SK-N-MC (cell line): ENCODE data around the gene H2AZ2.

Source experiments
- DNase-seq: peaks from one replicate; pipeline ENCODE4 v3.0.0-alpha.2; 2011; ENCODE audit warnings: low read depth, low spot score
- H3K27ac ChIP-seq: fragments of 200-600 bp; sonication (generic); 2 replicates; pipeline ENCODE4 v1.5.1; 2016; ENCODE audit warnings: mixed run types
- H3K36me3 ChIP-seq: fragments of 200-600 bp; sonication (generic); 2 replicates; pipeline ENCODE4 v1.6.1; 2017; ENCODE audit warnings: antibody characterized with exemption, low read length, mixed read lengths; ENCODE audit not compliant: insufficient read depth
- H3K4me3 ChIP-seq: fragments of 200-600 bp; sonication (generic); 2 replicates; pipeline ENCODE4 v1.5.1; 2016
- H3K9ac ChIP-seq: fragments of 200-600 bp; sonication (generic); 2 replicates; pipeline ENCODE4 v1.8.0; 2017; ENCODE audit warnings: mixed run types, mixed read lengths; ENCODE audit not compliant: insufficient read length
- H3K9me3 ChIP-seq: fragments of 200-600 bp; sonication (generic); 2 replicates; pipeline ENCODE4 v1.6.1; 2017; ENCODE audit warnings: low read depth, mild to moderate bottlenecking, antibody characterized with exemption, low read length, moderate library complexity, mixed read lengths
- EZH2 ChIP-seq: fragments of 200-600 bp; sonication (generic); IDR thresholded peaks from one replicate; pipeline ENCODE4 v1.6.1; 2017; ENCODE audit warnings: antibody characterized with exemption
- FOXP2 ChIP-seq: optimal IDR thresholded peaks from 2 replicates; pipeline ENCODE3; 2011; ENCODE audit warnings: mild to moderate bottlenecking, moderate library complexity; ENCODE audit not compliant: insufficient read depth; ENCODE audit errors: extremely low read length, control extremely low read depth
- POLR2AphosphoS5 ChIP-seq: IDR thresholded peaks from 2 replicates; pipeline ENCODE4 v1.6.1; 2012; ENCODE audit warnings: mild to moderate bottlenecking, low read depth, low read length, borderline replicate concordance

H2AZ2 gene

GRCh38 chr7:44784364-44784763, 63.5 kb downstream of the H2AZ2 start:
- no peak overlapping the region for H3K4me3 ChIP-seq

GRCh38 chr7:44783407-44783806, 64.5 kb downstream of the H2AZ2 start:
- H3K9ac ChIP-seq = no peak overlapping the region
- H3K9me3 ChIP-seq = no peaks in the 10 kb centered on the region
- no peaks in the 10 kb centered on the region for H3K36me3 ChIP-seq
- TF ChIP-seq EZH2 (no peak), FOXP2 (no peak), POLR2AphosphoS5 (no peak)
- H3K27ac ChIP-seq = no peak overlapping the region
- no peak for DNase-seq
- H3K4me3 ChIP-seq = no peak overlapping the region

More at GRCh38 chr7:44784364-44784763, 63.5 kb downstream of the H2AZ2 start:
- Histone ChIP-seq H3K9ac (no peak overlapping the region), H3K27ac (no peak overlapping the region), H3K9me3 (no peaks in the 10 kb centered on the region), H3K36me3 (no peaks in the 10 kb centered on the region)
- DNase-seq = no peak
- no peak for TF ChIP-seq EZH2
- no peak for TF ChIP-seq POLR2AphosphoS5
- TF ChIP-seq FOXP2 = no peak

GRCh38 chr7:44782460-44782859, 65.4 kb downstream of the H2AZ2 start:
- Histone ChIP-seq H3K27ac (no peak overlapping the region), H3K36me3 (no peaks in the 10 kb centered on the region), H3K9ac (no peak overlapping the region), H3K9me3 (no peaks in the 10 kb centered on the region), H3K4me3 (no peak overlapping the region)
- DNase-seq = no peak
- TF ChIP-seq POLR2AphosphoS5 (no peak), EZH2 (no peak), FOXP2 (no peak)
